ENCODE data around the gene OPCML.

Gene OPCML

GRCh38 chr11:133228471-133229329, 303.6 kb downstream of the OPCML start:
- no peak for DNase-seq (ENCODE audit: low read depth)

DNA sequence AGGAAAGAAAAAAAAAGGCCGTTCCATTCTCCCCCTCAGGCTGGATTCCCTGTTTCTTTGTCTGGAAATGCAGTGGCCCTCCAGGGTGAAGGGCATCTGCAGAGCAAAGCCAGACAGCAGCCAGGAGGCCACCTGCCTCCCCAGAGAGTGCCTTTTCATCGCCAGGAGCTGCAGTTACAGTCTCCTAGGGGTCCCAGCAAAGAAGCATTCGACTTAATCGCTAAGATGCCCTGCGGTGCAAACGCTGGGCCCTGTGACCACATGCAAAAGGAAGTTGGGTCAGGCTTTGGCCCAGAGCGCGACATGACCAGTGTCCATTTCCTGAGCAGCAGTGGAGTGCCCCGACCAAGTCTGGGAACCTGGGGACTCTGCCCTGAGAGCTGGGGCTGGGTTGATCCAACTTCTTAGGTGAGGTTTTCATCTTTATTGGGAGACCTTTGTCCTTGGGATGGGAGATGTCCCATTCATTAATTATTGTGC, 304.6 kb downstream of the OPCML start:
- DNase-seq (ENCODE audit: low read depth): no peak

DNA sequence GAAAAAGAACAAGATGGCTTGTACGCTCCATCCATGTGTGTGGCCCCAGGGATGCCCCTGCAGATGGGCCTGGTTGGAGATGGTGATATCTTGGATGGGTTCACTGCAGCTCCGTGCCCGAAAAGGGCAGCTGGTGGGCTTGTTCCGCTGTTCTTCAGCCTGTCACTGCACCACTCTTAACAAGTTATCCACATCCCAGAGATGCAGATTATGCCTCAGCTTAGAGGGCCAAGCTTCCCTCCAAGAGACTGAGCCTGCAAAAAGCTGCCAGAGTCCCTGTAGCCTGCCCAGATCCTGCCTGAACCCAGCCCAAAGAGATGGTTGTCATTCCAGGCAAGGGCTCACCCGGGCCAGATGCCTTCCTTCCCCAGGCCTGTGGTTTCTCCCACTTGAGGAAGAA, 308.0 kb downstream of the OPCML start:
- no peak for DNase-seq (ENCODE audit: low read depth)

GRCh38 chr11:133222425-133223330, 309.6 kb downstream of the OPCML start:
- no peak for DNase-seq (ENCODE audit: low read depth)

DNA sequence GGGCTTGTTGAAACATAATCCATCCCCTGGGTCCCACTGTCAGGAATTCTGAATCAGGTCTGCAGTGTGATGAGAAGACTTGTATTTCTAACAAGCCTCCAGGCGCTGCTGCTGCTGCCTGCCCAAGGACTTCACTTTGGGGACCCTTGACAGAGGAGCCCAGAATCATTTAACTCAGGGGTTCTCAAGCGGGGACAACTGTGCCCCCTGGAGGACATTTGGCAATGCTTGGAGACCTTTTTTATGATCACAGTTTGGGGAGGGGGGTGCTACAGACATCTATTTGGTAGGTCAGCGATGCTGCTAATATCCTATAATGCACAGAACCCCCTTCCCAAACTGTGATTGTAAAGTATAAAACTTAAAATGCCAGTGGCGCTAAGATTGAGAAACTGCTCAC, 312.8 kb downstream of the OPCML start:
- no peak for DNase-seq (ENCODE audit: low read depth)

DNA sequence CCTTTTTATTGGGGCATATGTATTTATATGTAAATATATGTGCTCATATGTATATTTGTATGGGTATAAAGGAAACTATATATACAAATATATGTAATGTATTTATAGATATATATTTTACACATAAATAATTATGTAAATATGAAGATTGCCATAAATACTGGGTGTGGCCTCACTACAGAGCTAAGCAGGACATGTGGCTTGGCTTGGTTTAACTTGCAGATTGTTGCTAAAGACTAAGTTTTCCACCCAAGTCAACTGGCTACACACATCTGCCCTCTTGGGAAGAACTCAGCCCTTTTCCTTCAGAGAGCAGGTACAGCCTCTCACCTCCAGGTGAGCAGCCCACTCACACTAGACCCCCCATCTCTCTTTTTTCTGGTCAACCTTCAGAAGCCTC, 315.5 kb downstream of the OPCML start:
- no peak for DNase-seq (ENCODE audit: low read depth)

GRCh38 chr11:133215596-133216230, 316.6 kb downstream of the OPCML start:
- DNase-seq (ENCODE audit: low read depth): no peak

GRCh38 chr11:133214646-133215045, 317.7 kb downstream of the OPCML start:
- DNase-seq (ENCODE audit: low read depth): no peak

DNA sequence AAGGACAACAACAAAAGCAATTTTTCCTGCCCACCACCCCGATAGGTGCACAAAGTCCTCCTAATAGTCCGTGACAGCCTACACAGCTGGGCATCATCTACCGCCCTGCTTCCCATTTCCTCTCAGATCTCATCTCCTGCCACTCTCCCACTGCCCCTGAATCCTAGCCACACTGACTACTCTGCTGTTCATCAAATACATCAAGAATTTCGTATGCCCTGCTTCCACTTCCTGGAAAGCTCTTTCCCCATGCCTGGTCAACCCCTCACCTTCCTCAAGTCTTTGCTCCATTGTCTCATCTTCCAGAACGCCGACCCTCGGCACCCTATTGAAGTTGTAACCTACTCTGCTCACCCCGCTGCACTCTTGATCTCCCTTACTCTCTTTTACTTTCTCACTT, 320.1 kb downstream of the OPCML start:
- DNase-seq (ENCODE audit: low read depth): no peak

DNA sequence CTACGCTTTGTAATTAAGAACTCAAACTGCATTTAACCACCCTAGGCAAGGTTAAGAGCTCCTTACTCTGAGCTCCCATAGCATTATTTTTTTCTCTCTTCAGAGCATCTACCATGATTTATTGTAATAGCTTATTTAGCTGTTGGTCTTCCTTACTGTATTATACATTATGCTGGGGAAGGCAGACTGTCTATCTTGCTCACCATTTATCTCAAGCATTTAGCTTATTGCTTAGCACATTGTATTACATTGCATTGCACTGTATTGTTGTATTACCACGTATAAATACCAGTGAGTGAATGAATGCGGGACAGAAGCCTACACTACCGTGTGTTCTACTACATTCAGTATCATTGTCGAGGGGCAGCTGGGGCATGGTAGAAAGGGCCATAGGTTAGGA, 324.3 kb downstream of the OPCML start:
- no peak for DNase-seq (ENCODE audit: low read depth)

GRCh38 chr11:133206313-133207005, 325.8 kb downstream of the OPCML start:
- DNase-seq (ENCODE audit: low read depth): no peak

GRCh38 chr11:133204158-133204557, 328.1 kb downstream of the OPCML start:
- DNase-seq (ENCODE audit: low read depth): no peak

GRCh38 chr11:133202816-133203215, 329.5 kb downstream of the OPCML start:
- no peak for DNase-seq (ENCODE audit: low read depth)

DNA sequence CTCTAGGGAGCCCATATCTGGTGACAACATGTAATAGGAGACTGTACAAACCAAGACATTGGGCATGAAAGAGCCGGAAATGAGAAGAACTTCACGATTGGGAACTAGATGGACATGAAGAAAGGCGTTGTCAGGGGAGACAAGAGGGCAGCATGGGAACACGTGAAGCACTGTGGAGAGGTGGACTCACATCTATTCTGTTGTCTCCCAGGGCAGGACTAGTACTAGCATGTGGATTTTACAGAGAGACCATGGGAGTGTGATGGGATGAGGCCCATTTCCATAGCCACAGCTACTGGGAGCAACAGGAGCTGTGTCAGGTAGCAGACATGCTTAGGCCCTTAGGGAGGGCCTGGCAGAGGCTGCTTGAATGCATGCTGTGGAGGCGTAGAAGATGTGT, 333.9 kb downstream of the OPCML start:
- no peak for DNase-seq (ENCODE audit: low read depth)

- no peak for DNase-seq (ENCODE audit: low read depth)
Observed at GRCh38 chr11:133197425-133197824, 334.9 kb downstream of the OPCML start.

DNA sequence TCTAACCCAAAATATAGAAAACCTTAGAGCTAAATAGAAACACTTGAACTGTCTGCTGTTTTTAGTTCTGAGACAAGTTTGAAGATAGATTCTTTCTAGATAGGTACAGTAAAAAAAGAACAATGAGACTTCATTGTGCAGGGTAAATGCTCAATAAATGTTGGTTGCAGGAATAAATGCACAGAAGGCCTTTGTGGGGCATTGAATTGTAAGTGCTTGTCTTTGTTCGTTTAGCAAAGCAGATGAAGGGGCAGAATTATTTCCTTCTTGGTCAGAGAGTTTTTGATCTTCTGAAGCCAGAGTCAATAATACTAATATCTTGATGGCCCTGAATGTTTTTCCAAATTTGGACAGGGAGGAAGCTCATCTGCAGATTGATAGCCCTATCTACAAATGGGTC, 340.4 kb downstream of the OPCML start:
- DNase-seq (ENCODE audit: low read depth): no peak

GRCh38 chr11:133181667-133182066, 350.6 kb downstream of the OPCML start:
- no peak for DNase-seq (ENCODE audit: low read depth)

DNA sequence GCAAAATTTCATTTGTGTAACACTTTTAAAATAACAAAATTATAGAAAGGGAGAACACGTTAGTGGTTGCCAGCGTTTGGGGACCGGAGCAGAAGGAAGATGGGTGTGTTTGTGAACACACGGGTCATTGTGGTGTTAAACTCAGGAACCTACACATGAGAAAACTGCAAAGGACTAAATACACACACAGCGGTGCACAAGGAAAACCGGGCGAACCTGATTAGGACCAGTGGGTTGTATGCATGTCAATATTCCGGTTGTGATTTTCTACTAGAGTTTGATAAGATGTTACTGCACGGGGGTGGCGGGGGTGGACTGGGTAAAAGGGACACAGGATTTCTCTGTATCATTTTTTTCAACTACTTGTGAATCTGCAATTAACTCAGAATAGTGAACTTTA, 351.2 kb downstream of the OPCML start:
- DNase-seq (ENCODE audit: low read depth): no peak

DNA sequence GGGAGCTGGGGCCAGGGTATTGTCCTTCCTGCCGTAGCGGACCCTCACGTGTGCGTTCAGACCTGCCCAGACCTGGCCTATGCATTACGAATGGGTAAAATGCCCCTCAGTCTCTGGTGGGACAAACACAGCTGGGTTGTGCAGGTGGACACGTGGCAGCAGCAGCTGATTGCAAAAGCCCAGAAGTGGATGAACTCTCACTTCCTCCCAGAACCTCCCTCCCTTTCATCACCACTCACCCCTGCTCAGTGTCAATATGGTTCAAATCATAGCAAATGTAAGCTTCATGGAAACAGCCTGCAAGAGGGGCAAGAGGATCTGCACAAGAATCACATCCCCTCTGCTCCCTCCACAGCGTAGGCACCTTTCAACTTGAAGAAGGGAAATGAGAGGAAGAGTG, 352.1 kb downstream of the OPCML start:
- no peak for DNase-seq (ENCODE audit: low read depth)

DNA sequence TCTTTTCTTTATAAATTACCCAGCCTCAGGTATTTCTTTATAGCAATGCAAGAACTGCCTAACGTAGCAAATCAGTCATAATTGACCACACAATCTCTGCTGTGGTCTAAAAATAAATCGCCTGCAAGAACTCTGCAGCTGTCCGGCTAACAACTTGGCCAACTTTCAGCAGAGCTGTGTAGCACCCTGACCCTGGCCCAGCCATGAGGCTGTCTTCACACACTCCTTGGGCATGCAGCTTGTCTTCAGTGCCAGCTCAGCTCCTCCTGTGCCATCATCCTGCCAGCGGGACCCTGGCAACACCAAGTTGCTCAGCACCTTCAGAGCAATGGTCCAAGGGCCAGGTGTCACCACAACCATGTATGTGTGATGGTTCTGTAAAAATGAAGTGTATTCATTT, 355.6 kb downstream of the OPCML start:
- no peak for DNase-seq (ENCODE audit: low read depth)

DNA sequence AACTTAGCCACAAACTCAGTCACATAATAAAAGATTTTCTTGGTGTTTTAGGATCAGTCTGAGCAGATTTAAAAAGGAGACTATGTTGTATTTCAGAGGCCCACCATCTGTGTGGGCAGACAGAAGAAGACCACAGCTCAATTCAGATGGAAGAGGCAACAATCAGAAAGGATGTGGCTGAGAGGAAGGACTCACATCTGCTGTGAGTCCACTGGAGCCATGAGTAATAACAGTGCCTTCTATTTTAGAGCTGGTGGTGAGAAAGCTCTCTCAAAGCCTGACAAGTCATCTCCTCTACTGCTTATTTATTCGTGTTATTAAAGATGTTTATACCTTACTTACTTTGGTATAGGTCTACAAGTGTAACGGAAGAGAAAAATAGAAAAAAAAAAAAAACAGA, 357.2 kb downstream of the OPCML start:
- no peak for DNase-seq (ENCODE audit: low read depth)

Data from iris pigment epithelial cell (primary cell).